SK-N-MC (cell line): Measurements from ENCODE around the gene CTF1.
A peak's percentile ranks its signal among the peaks of the same experiment; 100 is the strongest.

Experiments
- DNase-seq: peaks from one replicate; pipeline ENCODE4 v3.0.0-alpha.2; 2011; ENCODE audit warnings: low read depth, low spot score
- H3K27ac ChIP-seq: fragments of 200-600 bp; sonication (generic); 2 replicates; pipeline ENCODE4 v1.5.1; 2016; ENCODE audit warnings: mixed run types
- H3K36me3 ChIP-seq: fragments of 200-600 bp; sonication (generic); 2 replicates; pipeline ENCODE4 v1.6.1; 2017; ENCODE audit warnings: antibody characterized with exemption, low read length, mixed read lengths; ENCODE audit not compliant: insufficient read depth
- H3K4me3 ChIP-seq: fragments of 200-600 bp; sonication (generic); 2 replicates; pipeline ENCODE4 v1.5.1; 2016
- H3K9ac ChIP-seq: fragments of 200-600 bp; sonication (generic); 2 replicates; pipeline ENCODE4 v1.8.0; 2017; ENCODE audit warnings: mixed run types, mixed read lengths; ENCODE audit not compliant: insufficient read length
- H3K9me3 ChIP-seq: fragments of 200-600 bp; sonication (generic); 2 replicates; pipeline ENCODE4 v1.6.1; 2017; ENCODE audit warnings: low read depth, mild to moderate bottlenecking, antibody characterized with exemption, low read length, moderate library complexity, mixed read lengths
- EZH2 ChIP-seq: fragments of 200-600 bp; sonication (generic); IDR thresholded peaks from one replicate; pipeline ENCODE4 v1.6.1; 2017; ENCODE audit warnings: antibody characterized with exemption
- FOXP2 ChIP-seq: optimal IDR thresholded peaks from 2 replicates; pipeline ENCODE3; 2011; ENCODE audit warnings: mild to moderate bottlenecking, moderate library complexity; ENCODE audit not compliant: insufficient read depth; ENCODE audit errors: extremely low read length, control extremely low read depth
- POLR2AphosphoS5 ChIP-seq: IDR thresholded peaks from 2 replicates; pipeline ENCODE4 v1.6.1; 2012; ENCODE audit warnings: mild to moderate bottlenecking, low read depth, low read length, borderline replicate concordance

CTF1 gene

DNA sequence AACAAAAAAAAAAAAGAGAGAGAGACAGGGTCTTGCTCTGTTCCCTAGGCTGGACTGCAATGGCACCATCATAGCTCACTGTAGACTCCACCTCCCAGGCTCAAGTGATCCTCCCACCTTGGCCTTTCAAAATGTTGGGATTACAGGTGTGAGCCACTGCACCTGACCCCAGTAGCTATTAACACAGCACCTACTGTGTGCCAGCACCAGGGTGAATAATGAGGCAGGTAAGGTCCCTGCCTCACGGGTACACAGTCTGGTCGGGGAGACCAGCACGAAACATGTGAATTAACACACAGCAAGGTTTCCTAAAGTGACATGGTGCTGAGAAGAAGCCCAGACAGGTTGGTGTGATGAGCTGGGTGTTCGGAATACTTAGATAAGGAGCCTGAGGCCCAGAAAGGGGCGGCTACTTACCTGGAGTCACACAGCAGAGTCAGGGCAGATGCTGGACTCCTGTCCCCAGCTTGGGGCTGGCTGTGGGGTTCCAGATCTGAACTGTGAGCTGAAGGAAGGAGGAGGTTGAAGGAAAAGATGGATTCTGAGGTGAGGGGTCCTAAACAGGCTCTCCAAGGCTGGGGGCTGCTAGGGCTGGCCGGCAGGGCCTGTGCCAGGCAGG, 16.5 kb downstream of the CTF1 start:
- Histone ChIP-seq H3K4me3 (no peak overlapping the region), H3K9ac (no peak overlapping the region), H3K9me3 (no peaks in the 10 kb centered on the region), H3K27ac (no peak overlapping the region), H3K36me3 (no peaks in the 10 kb centered on the region)
- DNase-seq = no peak
- TF ChIP-seq FOXP2 (no peak), POLR2AphosphoS5 (no peak), EZH2 (no peak)

- Histone ChIP-seq H3K27ac (no peak overlapping the region), H3K4me3 (no peak overlapping the region), H3K36me3 (no peaks in the 10 kb centered on the region), H3K9ac (no peak overlapping the region), H3K9me3 (no peaks in the 10 kb centered on the region)
- no peak for TF ChIP-seq FOXP2
- no peak for TF ChIP-seq EZH2
- TF ChIP-seq POLR2AphosphoS5 = no peak
- DNase-seq = no peak
Measured at GRCh38 chr16:30914830-30915229, 18.4 kb downstream of the CTF1 start.

GRCh38 chr16:30918614-30919013, 22.2 kb downstream of the CTF1 start:
- no peaks in the 10 kb centered on the region for H3K9me3 ChIP-seq
- no peaks in the 10 kb centered on the region for H3K36me3 ChIP-seq
- no peak for DNase-seq
- TF ChIP-seq POLR2AphosphoS5 = no peak
- TF ChIP-seq EZH2 = no peak
- no peak for TF ChIP-seq FOXP2
- no peak overlapping the region for H3K4me3 ChIP-seq
- no peak overlapping the region for H3K9ac ChIP-seq
- H3K27ac ChIP-seq = no peak overlapping the region

- Histone ChIP-seq H3K36me3 (no peaks in the 10 kb centered on the region), H3K9ac (no peak overlapping the region), H3K4me3 (no peak overlapping the region), H3K9me3 (no peaks in the 10 kb centered on the region), H3K27ac (no peak overlapping the region)
- DNase-seq = no peak
- no peak for TF ChIP-seq EZH2
Measured at GRCh38 chr16:30920891-30921290, 24.5 kb downstream of the CTF1 start.

GRCh38 chr16:30921459-30921747, 25.0 kb downstream of the CTF1 start:
- Histone ChIP-seq H3K4me3 (peak overlapping the region; percentile 94), H3K36me3 (no peaks in the 10 kb centered on the region), H3K9me3 (no peaks in the 10 kb centered on the region), H3K27ac (no peak overlapping the region), H3K9ac (no peak overlapping the region)
- no peak for DNase-seq
- TF ChIP-seq EZH2 (no peak), FOXP2 (no peak), POLR2AphosphoS5 (no peak)

DNA sequence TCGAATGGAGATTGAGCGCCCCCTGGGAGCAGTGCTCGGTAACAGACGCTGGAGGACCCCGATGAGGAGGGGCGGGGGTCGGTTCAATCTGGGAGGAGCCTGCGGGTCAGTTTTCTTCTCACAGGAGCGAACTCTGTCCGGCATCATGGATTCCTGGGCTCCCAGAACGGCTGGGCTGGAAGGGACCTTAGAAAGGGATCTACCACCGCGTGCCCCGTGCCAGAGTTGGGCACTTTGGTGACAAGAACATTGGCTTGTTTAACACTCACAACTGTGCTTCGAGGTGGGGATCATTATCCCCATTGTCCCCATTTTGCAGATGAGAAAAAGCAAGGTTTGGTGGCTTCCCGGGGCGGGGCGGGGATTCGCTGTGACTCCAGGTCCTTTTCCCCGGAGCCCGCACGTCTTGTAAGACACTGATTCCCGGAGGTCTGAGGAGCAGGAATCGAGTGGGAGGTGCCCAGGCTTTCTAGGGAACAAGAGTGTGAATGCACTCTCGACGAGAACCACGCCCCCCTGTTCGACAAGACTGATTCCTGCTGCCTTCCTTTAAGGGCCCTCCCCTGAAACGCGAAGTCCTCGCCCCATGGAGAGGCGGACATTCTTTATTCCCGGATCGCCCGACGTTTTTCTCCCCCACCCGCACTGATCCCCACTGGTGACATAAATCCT, 25.5 kb downstream of the CTF1 start:
- Histone ChIP-seq H3K4me3 (peak overlapping the region; percentile 94), H3K36me3 (no peaks in the 10 kb centered on the region), H3K9me3 (no peaks in the 10 kb centered on the region), H3K9ac (peak overlapping the region; percentile 68), H3K27ac (peak overlapping the region; percentile 74; the same call in 1 of the 2 replicates)
- DNase-seq = peak; percentile 58
- TF ChIP-seq FOXP2 (no peak), EZH2 (no peak), POLR2AphosphoS5 (no peak)

DNA sequence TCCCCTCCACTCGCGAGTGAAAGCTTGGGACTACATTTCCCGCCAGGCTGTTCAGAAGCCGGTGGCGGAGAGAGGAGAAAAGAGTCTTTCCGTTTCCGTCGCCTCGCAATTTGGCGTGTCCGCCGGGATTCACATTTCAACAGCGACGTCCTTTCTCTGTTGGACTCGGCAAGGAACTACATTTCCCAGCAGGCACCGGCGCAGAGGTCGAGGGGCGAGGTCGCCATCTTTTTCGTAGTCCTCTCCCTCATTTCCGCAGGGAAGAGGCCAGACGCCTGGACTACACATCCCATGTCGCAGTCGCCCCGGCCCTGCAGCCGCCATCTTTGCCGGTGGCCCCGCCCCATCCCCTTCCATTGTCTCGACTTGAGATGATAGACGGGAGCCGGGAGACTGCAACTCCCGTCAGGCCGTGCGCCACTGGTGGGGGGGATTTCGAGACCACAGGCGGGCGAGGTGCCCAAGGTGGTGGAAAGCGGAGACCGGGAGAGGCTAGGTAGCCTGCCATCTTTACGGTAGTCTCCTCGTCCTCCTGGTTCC, 26.1 kb downstream of the CTF1 start:
- DNase-seq = peak; percentile 99
- peak; percentile 63 for TF ChIP-seq FOXP2
- TF ChIP-seq POLR2AphosphoS5 = no peak
- Histone ChIP-seq H3K36me3 (no peaks in the 10 kb centered on the region), H3K4me3 (peak overlapping the region; percentile 100), H3K27ac (peak overlapping the region; percentile 99), H3K9ac (peak overlapping the region; percentile 98), H3K9me3 (no peaks in the 10 kb centered on the region)

DNA sequence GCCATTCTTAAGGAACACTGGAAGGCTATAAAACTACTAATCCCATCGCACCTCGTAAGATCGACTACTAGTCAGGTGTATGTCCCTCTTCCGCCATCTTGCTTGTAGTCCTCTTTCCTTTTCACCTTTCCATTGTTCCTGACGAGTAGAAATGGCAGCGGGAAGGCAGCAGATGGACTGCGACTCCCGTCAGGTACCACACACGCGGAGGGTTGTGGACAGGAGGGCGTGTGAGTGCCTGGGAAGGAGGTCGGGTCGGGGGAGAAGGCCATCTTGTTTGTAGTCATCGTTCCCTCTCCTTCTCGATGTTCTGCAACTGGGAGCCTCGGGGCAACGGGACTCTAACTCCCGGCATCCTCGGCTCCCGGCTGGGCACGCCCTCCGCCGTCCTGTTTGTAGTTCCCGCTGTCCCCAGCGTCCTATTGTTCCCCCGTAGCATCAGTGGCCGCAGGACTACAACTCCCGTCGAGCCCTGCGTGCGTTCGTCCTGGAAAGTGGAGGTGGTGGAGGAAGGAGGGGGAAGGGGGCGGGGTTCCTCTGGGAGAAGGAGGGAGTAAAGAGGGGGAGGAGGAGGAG, 26.6 kb downstream of the CTF1 start:
- Histone ChIP-seq H3K36me3 (no peaks in the 10 kb centered on the region), H3K4me3 (peak overlapping the region; percentile 100), H3K9ac (peak overlapping the region; percentile 98), H3K27ac (peak overlapping the region; percentile 99), H3K9me3 (no peaks in the 10 kb centered on the region)
- TF ChIP-seq POLR2AphosphoS5 = peak; percentile 58; the same call in 1 of the 2 replicates
- no peak for TF ChIP-seq FOXP2
- TF ChIP-seq EZH2 = no peak
- peak; percentile 97 for DNase-seq

DNA sequence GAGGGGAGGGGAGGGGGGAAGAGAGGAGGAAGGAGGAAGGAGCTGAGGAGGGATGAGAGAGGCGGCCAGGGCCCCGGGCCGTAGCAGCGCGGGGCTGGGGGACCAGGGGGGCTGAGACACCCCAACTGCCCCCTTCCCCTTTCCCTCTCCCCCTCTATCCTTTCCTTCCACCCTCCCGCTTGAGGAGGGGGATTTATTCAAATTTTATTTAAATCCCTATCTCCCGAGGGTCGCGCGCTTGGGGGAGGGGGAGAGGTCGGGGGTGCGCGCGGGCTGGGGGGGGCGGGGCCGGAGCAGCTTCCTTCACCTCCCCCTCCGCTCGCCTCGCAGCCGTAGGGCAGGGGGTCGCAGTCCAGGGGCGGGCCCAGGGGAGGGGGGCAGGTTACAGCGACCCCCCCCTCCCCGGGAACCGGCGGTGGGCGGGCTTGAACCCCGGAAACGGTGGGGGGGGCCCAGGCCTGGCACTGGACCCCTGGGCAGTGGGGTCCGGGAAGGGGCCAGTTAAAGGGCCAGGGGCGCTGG, 27.2 kb downstream of the CTF1 start, which contains the start of gene FBXL19:
Gene FBXL19 (plus strand): TSS at position 19 of the 522 bp plus-strand sequence. CDS start 2,183 bp downstream, outside the sequence.
- no peak for TF ChIP-seq POLR2AphosphoS5
- no peak for TF ChIP-seq EZH2
- TF ChIP-seq FOXP2 = no peak
- Histone ChIP-seq H3K27ac (peak within 1 kb of the TSS; percentile 99), H3K36me3 (no peaks in the 10 kb centered on the region), H3K4me3 (peak within 1 kb of the TSS; percentile 100), H3K9ac (peak within 1 kb of the TSS; percentile 98), H3K9me3 (no peaks in the 10 kb centered on the region)
- DNase-seq = no peak
